K562 treated with DMSO at 1 percent for 24 hours (cell line): ENCODE results near the gene HASPIN. TPM values are rescaled to one million over a fixed set of nuclear protein-coding genes. Genes with fewer than 3 reads are reported as not detected.

ENCODE experiments used
- total RNA-seq: library from RNA; unstranded; fragments of 300-600 nt; gene quantifications from 2 replicates; pipeline ENCODE4 v1.2.3, GENCODE V29; 2022; ENCODE audit warnings: low read depth; ENCODE audit not compliant: insufficient read depth

Gene HASPIN
- 10.6 and 11.9 TPM in 2 replicates for total RNA-seq

GRCh38 chr17:3723556-3724377 lies at the start of gene HASPIN:
TSS of gene HASPIN (plus strand) at chr17:3723903. CDS start at chr17:3723936, 33 bp downstream.

DNA sequence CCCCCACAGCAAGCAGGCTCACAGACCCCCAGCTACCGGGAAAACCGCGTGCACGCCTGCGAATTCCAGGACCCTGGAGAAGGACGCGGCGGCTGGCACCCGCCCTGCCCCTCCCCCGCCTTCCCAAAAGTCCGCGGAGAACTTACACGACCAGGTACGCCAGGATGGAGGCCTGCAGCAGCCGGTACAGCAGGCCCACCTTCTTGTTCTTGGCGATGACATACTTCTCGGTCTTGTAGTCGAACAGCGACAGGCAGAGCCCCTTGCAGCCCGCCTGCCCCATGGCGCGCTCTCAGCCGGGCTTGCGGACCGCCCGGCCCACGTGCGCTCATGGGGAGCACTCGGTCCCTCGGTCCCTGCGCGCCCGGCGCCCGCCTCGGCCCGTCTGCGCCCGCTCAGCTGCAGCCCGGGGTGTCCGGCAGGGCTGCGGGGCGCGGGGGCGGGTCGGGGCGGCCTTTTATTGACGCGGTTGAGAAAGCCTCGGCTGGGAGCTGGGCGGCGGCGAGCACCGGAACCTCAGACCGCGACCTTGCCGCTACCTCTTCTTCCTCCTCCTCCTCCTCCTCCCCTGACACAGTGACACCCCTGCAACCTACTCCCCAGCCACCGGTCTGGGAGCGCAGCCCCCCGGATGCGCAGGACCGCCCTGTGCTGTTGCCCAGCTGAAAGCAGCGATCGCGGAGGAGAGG lies 27.8 kb upstream of the HASPIN start, which contains the start of gene P2RX5:
Gene P2RX5 (minus strand): TSS at position 433 of the 689 bp plus-strand sequence. CDS start 150 bp downstream, at position 283.

Other genes starting within 250 kb of the HASPIN start
- not detected in 2 replicates for gene ASPA, start 247.9 kb upstream of the HASPIN start, total RNA-seq
- 0.07 and 0.49 TPM in 2 replicates for gene TRPV3, start 166.1 kb upstream of the HASPIN start, total RNA-seq
- gene TRPV1, start 114.5 kb upstream of the HASPIN start, total RNA-seq = 1.0 TPM in 2 replicates
- 20.7 and 22.3 TPM in 2 replicates for gene SHPK, start 87.7 kb upstream of the HASPIN start, total RNA-seq
- 25.5 and 31.7 TPM in 2 replicates for gene CTNS, start 87.1 kb upstream of the HASPIN start, total RNA-seq
- 59.0 and 63.5 TPM in 2 replicates for gene TAX1BP3, start 55.3 kb upstream of the HASPIN start, total RNA-seq
- gene EMC6, start 55.1 kb upstream of the HASPIN start, total RNA-seq = 147 and 167 TPM in 2 replicates
- gene P2RX5, start 27.7 kb upstream of the HASPIN start, total RNA-seq = 0.31 TPM in 1 of 2 replicates, not detected in the other
- gene ITGAE, start 77.3 kb downstream of the HASPIN start, total RNA-seq = 23.4 and 32.6 TPM in 2 replicates
- 6.5 and 8.2 TPM in 2 replicates for gene NCBP3, start 122.3 kb downstream of the HASPIN start, total RNA-seq
- 3.4 TPM in 2 replicates for gene CAMKK1, start 169.2 kb downstream of the HASPIN start, total RNA-seq
- gene P2RX1, start 192.6 kb downstream of the HASPIN start, total RNA-seq = 15.4 and 18.2 TPM in 2 replicates
- gene ATP2A3, start 240.5 kb downstream of the HASPIN start, total RNA-seq = 211 and 252 TPM in 2 replicates